K562 (cell line): Measurements from ENCODE around the gene PLSCR3. TPM values are rescaled to one million over a fixed set of nuclear protein-coding genes. Genes with fewer than 3 reads are reported as not detected.

Experiments used
- CEBPG ChIP-seq, 3 experiments: fragments of 200-800 bp in 1 of 3; sonication (Bioruptor generic) in 1 of 3; sonication (generic) in 1 of 3; formaldehyde crosslinking in 1 of 3; IDR thresholded peaks in 2 of 3; conservative IDR thresholded peaks in 1 of 3; 2 replicates each; pipeline versions ENCODE4 v1.6.1 to v1.8.0; 2016 to 2022; ENCODE audit warnings: missing compliant biosample characterization in 2 of 3, missing genetic modification characterization in 2 of 3, mild to moderate bottlenecking in 1 of 3, missing genetic modification reagents in 1 of 3
- CGGBP1 ChIP-seq: fragments of 250-450 bp; sonication (Bioruptor Pico); IDR thresholded peaks from 2 replicates; pipeline ENCODE4 v1.9.0; 2021; ENCODE audit warnings: mild to moderate bottlenecking
- CTBP1 ChIP-seq: fragments of 450-650 bp; IDR thresholded peaks from 2 replicates; pipeline ENCODE4 v1.6.1; 2016; ENCODE audit warnings: borderline replicate concordance
- CXXC5 ChIP-seq: fragments of 250-450 bp; sonication (Bioruptor Pico); IDR thresholded peaks from 2 replicates; pipeline ENCODE4 v1.8.0; 2022; ENCODE audit warnings: inconsistent platforms, mild to moderate bottlenecking, moderate library complexity
- DNMT1 ChIP-seq: fragments of 450-650 bp; IDR thresholded peaks from 2 replicates; pipeline ENCODE4 v1.6.1; 2016; ENCODE audit warnings: antibody characterized with exemption, mild to moderate bottlenecking
- ETV6 ChIP-seq, 3 experiments: fragments of 150-350 bp in 1 of 3; sonication (generic) in 1 of 3; formaldehyde crosslinking in 1 of 3; IDR thresholded peaks; 2 replicates each; pipeline versions ENCODE4 v1.6.1 to v1.8.0; 2014 to 2022; ENCODE audit warnings: borderline replicate concordance in 2 of 3, low read depth in 2 of 3, antibody characterized with exemption in 1 of 3, low read length in 1 of 3, mild to moderate bottlenecking in 1 of 3, missing genetic modification reagents in 1 of 3
- FIP1L1 ChIP-seq: fragments of 200-400 bp; formaldehyde crosslinking; IDR thresholded peaks from 2 replicates; pipeline ENCODE4 v1.6.1; 2018; ENCODE audit warnings: mild to moderate bottlenecking, low read depth, low read length; ENCODE audit not compliant: poor library complexity, severe bottlenecking
- FOSL1 ChIP-seq: fragments of 200-800 bp; sonication (Bioruptor generic); conservative IDR thresholded peaks from 2 replicates; pipeline ENCODE4 v1.6.1; 2016; ENCODE audit warnings: missing genetic modification characterization, missing compliant biosample characterization
- PHF8 ChIP-seq: fragments of 200-600 bp; sonication (generic); IDR thresholded peaks from 2 replicates; pipeline ENCODE4 v1.6.1; 2012; ENCODE audit warnings: mixed run types, mild to moderate bottlenecking, inconsistent platforms, low read length, moderate library complexity, borderline replicate concordance
- POLR2G ChIP-seq: fragments of 200-400 bp; formaldehyde crosslinking; IDR thresholded peaks from 2 replicates; pipeline ENCODE4 v1.6.1; 2017; ENCODE audit warnings: low read depth, mild to moderate bottlenecking, antibody characterized with exemption, low read length, moderate library complexity
- RBFOX2 ChIP-seq: fragments of 200-400 bp; formaldehyde crosslinking; IDR thresholded peaks from 2 replicates; pipeline ENCODE4 v1.6.1; 2017; ENCODE audit warnings: low read depth, mild to moderate bottlenecking, low read length, moderate library complexity
- SLC30A9 ChIP-seq: fragments of 250-450 bp; sonication (Bioruptor Pico); IDR thresholded peaks from 2 replicates; pipeline ENCODE4 v1.8.0; 2022; ENCODE audit warnings: mild to moderate bottlenecking, moderate library complexity
- SMARCE1 ChIP-seq: fragments of 450-650 bp; IDR thresholded peaks from 2 replicates; pipeline ENCODE4 v1.7.1; 2016; ENCODE audit warnings: mild to moderate bottlenecking
- SRSF7 ChIP-seq: fragments of 200-400 bp; formaldehyde crosslinking; optimal IDR thresholded peaks from 2 replicates; pipeline ENCODE3; 2017; ENCODE audit warnings: mild to moderate bottlenecking, low read depth, low read length
- TAF9B ChIP-seq: fragments of 450-650 bp; IDR thresholded peaks from 2 replicates; pipeline ENCODE4 v1.6.1; 2018; ENCODE audit warnings: mild to moderate bottlenecking; ENCODE audit not compliant: partially characterized antibody
- TCF7L2 ChIP-seq: fragments of 150-350 bp; IDR thresholded peaks from 2 replicates; pipeline ENCODE4 v1.6.1; 2016; ENCODE audit warnings: low read depth, mild to moderate bottlenecking, low read length, moderate library complexity
- TOE1 ChIP-seq, 2 experiments: fragments of 450-650 bp in 1 of 2; sonication (generic) in 1 of 2; formaldehyde crosslinking in 1 of 2; IDR thresholded peaks; 2 replicates each; pipeline versions ENCODE4 v1.7.1 to v1.8.0; 2016 to 2022; ENCODE audit warnings: borderline replicate concordance in 2 of 2, mild to moderate bottlenecking in 2 of 2, antibody characterized with exemption in 1 of 2, inconsistent platforms in 1 of 2, low read depth in 1 of 2, missing genetic modification reagents in 1 of 2, moderate library complexity in 1 of 2
- ZC3H4 ChIP-seq: sonication (generic); formaldehyde crosslinking; IDR thresholded peaks from 2 replicates; pipeline ENCODE4 v1.9.0; 2021; ENCODE audit warnings: missing genetic modification reagents, borderline replicate concordance
- ZNF232 ChIP-seq: sonication (generic); formaldehyde crosslinking; IDR thresholded peaks from 2 replicates; pipeline ENCODE4 v1.8.0; 2022; ENCODE audit warnings: mild to moderate bottlenecking, missing genetic modification reagents
- ZNF584 ChIP-seq: fragments of 200-800 bp; sonication (Bioruptor generic); IDR thresholded peaks from 2 replicates; pipeline ENCODE4 v1.6.1; 2016; ENCODE audit warnings: low read depth, mild to moderate bottlenecking, missing genetic modification characterization, missing compliant biosample characterization
- polyA plus RNA-seq, 8 experiments: library from polyadenylated mRNA; depleted of rRNA in 4 of 8; stranded (reverse) in 5 of 8; unstranded in 3 of 8; fragments of >200 nt; fragmentation: Nextera tagmentation in 2 of 8; fragmentation: Illumina TruSeq in 1 of 8; extraction: Ambion mirVana in 2 of 8; extraction: Trizol in 1 of 8; gene quantifications; 2 replicates each; pipeline versions ENCODE4 v1.2.1 to v1.2.3, GENCODE V29; 2011 to 2014; ENCODE audit warnings: inconsistent platforms in 1 of 8, missing spikeins in 1 of 8
- total RNA-seq, 7 experiments: library from RNA; depleted of rRNA in 6 of 7; stranded (reverse); fragments of >200 nt in 6 of 7; fragmentation: Illumina TruSeq in 2 of 7; extraction: Trizol in 2 of 7; gene quantifications; 2 replicates each; pipeline versions ENCODE4 v1.2.1 to v1.2.3, GENCODE V29; 2011 to 2021; ENCODE audit warnings: low replicate concordance in 1 of 7
- TF ChIP-seq, protein P1 (sequence below): fragments of 250-450 bp; sonication (Bioruptor Pico); IDR thresholded peaks from 2 replicates; pipeline ENCODE4 v1.8.0; 2022; ENCODE audit warnings: moderate library complexity, mild to moderate bottlenecking, inconsistent platforms
- TF ChIP-seq, protein P2 (sequence below): fragments of 450-650 bp; formaldehyde crosslinking; IDR thresholded peaks from 2 replicates; pipeline ENCODE4 v1.4.0; 2020; ENCODE audit warnings: mild to moderate bottlenecking, moderate library complexity
- TF ChIP-seq, protein P3 (sequence below): fragments of 450-650 bp; conservative IDR thresholded peaks from 2 replicates; pipeline ENCODE4 v1.6.1; 2016; ENCODE audit warnings: missing genetic modification characterization, low read depth, mild to moderate bottlenecking, control low read depth, missing compliant biosample characterization

PLSCR3 gene
- total and polyA plus RNA-seq, 9 of the 15 experiments (the other 6 are each of a cell fraction or from before 2014, with no cell fraction given) = 3.2 to 16.8 (median 4.5) TPM

DNA sequence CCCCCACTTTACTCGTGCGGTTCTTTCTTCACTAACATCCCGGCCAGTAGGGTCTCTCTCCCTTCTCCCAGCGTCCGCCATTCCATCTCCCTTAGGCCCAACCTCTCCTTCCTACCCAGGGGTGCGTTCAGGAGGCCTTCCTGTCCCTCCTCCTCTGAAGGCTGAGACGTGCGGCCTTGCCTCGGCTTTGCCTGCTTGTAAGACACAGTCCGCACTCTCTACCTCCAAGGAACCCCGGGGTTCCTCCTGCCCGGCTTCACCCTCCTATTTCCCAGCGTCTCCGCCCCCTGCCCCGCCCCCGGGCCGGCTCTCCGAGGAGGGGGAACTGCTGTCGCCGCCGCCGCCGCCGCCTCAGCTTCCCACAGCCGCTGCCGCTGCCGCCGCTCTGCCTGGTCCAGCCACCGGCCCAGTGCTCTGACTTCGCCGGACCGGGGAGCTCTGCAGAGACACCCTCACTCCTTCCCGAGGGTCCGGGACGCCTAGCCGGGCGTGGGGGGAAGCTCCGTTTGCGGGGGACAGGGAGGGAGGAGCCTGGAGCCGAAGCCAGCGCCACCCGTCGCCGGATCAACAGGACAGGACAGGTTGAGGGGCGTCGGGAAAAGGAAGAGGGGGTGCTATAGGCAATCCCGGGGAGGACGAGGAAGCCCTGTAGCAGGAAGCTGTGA, 43.8 kb upstream of the PLSCR3 start (continued):
- TF ChIP-seq ZC3H4 (CRISPR knock-in tag) = no peak
- TF ChIP-seq TAF9B = no peak
- TF ChIP-seq, protein P1, sequence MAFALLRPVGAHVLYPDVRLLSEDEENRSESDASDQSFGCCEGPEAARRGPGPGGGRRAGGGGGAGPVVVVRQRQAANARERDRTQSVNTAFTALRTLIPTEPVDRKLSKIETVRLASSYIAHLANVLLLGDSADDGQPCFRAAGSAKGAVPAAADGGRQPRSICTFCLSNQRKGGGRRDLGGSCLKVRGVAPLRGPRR (CRISPR knock-in tag) = no peak
- no peak for TF ChIP-seq TOE1 (IDR thresholded peaks at IDR 0.05; ENCODE audit: borderline replicate concordance)
- TF ChIP-seq TOE1 (CRISPR knock-in tag; IDR thresholded peaks at IDR 0.05; ENCODE audit: borderline replicate concordance, low read depth) = no peak
- no peak for TF ChIP-seq DNMT1
- TF ChIP-seq ETV6 (IDR thresholded peaks at IDR 0.05; ENCODE audit: borderline replicate concordance in 1 of 2, low read depth in 2 of 2, low read length in 1 of 2) = no peak
- TF ChIP-seq ETV6 (CRISPR knock-in tag; IDR thresholded peaks at IDR 0.05; ENCODE audit: borderline replicate concordance) = no peak
- no peak for TF ChIP-seq TCF7L2
- no peak for TF ChIP-seq SLC30A9 (CRISPR knock-in tag)
- TF ChIP-seq POLR2G = peak; percentile 63
- TF ChIP-seq SRSF7 = no peak
- no peak for TF ChIP-seq FOSL1 (tag)
- TF ChIP-seq CEBPG (CRISPR knock-in tag; IDR thresholded peaks at IDR 0.05) = no peak
- no peak for TF ChIP-seq CEBPG (tag; conservative IDR thresholded peaks at IDR 0.05 in 1 of 2, IDR thresholded peaks at IDR 0.05 in 1 of 2)
- peak; percentile 57 for TF ChIP-seq RBFOX2
- TF ChIP-seq CXXC5 = 0 out of 2 replicates have a peak, but pooled peaks have one; percentile 25
- TF ChIP-seq FIP1L1 = no peak
- TF ChIP-seq, protein P2, sequence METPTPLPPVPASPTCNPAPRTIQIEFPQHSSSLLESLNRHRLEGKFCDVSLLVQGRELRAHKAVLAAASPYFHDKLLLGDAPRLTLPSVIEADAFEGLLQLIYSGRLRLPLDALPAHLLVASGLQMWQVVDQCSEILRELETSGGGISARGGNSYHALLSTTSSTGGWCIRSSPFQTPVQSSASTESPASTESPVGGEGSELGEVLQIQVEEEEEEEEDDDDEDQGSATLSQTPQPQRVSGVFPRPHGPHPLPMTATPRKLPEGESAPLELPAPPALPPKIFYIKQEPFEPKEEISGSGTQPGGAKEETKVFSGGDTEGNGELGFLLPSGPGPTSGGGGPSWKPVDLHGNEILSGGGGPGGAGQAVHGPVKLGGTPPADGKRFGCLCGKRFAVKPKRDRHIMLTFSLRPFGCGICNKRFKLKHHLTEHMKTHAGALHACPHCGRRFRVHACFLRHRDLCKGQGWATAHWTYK = no peak
- TF ChIP-seq SMARCE1 = no peak
- no peak for TF ChIP-seq ZNF584
- no peak for TF ChIP-seq ZNF232 (CRISPR knock-in tag)
- peak; percentile 33; the same call in 1 of the 2 replicates for TF ChIP-seq PHF8
- no peak for TF ChIP-seq CGGBP1 (CRISPR knock-in tag)
- TF ChIP-seq CTBP1 = peak; percentile 30; the same call in 1 of the 2 replicates
- TF ChIP-seq, protein P3, sequence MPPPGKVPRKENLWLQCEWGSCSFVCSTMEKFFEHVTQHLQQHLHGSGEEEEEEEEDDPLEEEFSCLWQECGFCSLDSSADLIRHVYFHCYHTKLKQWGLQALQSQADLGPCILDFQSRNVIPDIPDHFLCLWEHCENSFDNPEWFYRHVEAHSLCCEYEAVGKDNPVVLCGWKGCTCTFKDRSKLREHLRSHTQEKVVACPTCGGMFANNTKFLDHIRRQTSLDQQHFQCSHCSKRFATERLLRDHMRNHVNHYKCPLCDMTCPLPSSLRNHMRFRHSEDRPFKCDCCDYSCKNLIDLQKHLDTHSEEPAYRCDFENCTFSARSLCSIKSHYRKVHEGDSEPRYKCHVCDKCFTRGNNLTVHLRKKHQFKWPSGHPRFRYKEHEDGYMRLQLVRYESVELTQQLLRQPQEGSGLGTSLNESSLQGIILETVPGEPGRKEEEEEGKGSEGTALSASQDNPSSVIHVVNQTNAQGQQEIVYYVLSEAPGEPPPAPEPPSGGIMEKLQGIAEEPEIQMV = no peak
